Neural cell (in vitro differentiated cells): ENCODE measurements around the gene GIPC2.

Experiments used
- CTCF ChIP-seq: fragments of 450-650 bp; IDR thresholded peaks from 2 replicates; pipeline ENCODE4 v1.5.1; 2014; ENCODE audit warnings: antibody characterized with exemption, mild to moderate bottlenecking, moderate library complexity; ENCODE audit not compliant: poor library complexity, severe bottlenecking
- TAF1 ChIP-seq: IDR thresholded peaks from 2 replicates; pipeline ENCODE4 v1.6.1; 2012; ENCODE audit warnings: low read depth

- TF ChIP-seq CTCF (no peak), TAF1 (no peak)
Observed at GRCh38 chr1:78141531-78142231, 95.9 kb downstream of the GIPC2 start.
